GM04503 (cell line): ENCODE data around the gene FXYD1.
"Not testable (repeated sequence)": the region's sequence is repeated elsewhere in the genome, so short reads cannot be mapped to it uniquely, and the experiment has no call there.

ENCODE experiments used
- DNase-seq: peaks from one replicate; pipeline ENCODE4 v3.0.0-alpha.2; 2012; ENCODE audit warnings: low read depth

The FXYD1 gene

DNA sequence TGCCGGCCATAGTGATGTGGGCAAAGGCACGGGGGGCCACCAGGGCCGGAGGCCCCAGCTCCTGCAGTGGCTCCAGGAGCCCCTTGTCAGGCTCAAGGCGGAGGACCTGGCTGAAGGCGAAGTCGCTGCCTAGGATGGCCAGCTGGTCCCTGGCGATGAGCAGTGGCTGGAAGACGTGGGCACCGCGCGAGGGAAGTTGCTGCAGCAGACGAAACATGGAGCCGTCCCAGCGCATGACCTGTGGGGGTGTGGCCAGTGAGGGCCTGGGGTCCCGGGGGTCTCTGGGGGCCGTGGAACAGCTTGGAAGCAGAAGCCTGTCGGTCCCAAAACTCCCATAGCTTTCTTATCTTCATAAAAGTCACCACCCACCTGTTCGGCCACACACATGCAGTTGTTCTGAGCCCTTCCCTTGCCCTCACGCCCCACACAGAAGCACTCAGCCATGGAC is 13.3 kb upstream of the FXYD1 start:
- no peak for DNase-seq

DNA sequence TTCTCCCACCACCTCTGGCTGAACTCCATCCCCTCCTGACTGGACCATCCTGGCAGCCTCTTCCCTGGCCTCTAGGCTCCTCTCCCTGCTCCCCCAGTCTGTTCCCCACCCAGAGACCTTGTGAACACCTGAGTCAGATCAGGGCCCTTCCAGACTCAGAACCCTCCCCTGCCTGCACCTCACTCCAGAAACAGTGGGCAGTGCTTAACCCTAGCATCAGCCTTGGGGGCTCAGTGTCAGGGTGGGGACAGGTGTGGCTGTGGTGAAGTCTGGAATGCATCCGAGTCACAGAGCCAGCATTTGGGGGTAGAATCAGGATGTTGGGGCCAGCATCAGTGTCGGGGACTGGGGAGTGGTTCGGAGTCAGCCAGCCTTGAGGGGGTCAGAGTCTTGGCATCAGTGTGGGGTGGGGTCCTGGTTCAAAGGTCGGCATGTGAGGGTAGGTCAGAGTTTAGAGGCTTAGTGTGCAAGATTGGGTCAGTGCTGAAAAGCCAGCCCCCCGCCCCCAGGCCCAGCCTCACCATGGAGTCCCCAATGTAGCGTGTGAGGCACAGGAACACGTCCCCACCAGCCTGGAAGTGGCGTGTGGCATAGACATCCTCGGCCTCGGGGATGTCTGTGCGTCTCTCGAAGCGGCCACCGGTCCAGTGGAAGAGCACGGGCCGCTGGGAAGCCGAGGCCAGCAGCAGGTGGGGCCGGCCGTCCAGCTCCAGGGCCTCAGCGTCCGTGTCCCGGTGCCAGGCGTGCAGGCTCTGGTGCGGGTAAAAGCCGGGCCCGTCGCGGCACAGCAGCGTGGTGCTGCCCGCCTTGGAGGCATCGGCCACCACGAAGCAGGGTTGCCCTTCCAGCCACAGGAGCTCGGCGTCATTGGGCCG is 12.6 kb upstream of the FXYD1 start:
- DNase-seq: no peak

- DNase-seq: no peak
Measured at GRCh38 chr19:35126624-35126959, 12.0 kb upstream of the FXYD1 start.

- DNase-seq: no peak
Measured at GRCh38 chr19:35127871-35128270, 10.8 kb upstream of the FXYD1 start.

DNA sequence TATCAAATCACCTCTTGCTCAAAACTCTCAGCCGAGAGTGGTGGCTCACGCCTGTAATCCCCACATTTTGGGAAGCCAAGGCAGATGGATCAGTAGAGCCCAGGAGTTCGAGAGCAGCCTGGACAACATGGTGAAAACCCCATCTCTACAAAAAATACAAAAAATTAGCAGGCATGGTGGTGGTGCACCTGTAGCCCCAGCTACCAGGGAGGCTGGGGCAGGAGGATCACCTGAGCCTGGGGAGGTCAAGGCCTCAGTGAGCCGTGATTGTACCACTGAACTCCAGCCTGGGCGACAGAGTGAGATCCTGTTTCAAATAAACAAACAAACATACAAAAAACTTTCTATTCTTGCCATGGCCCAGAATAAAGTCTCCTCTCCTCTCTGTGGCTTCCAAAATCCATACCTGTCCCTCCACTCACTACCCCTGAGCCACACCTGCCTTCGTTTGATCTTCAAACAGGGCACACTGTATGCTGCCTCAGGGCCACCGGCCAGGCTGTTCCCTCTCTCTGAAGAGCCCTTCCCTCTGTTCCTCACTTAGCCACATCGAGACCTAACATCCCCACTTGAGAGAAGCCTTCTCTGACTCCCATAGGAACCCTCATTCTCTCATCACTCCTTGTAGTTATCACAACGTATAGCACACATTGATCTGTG is 10.1 kb upstream of the FXYD1 start:
- no peak for DNase-seq

DNA sequence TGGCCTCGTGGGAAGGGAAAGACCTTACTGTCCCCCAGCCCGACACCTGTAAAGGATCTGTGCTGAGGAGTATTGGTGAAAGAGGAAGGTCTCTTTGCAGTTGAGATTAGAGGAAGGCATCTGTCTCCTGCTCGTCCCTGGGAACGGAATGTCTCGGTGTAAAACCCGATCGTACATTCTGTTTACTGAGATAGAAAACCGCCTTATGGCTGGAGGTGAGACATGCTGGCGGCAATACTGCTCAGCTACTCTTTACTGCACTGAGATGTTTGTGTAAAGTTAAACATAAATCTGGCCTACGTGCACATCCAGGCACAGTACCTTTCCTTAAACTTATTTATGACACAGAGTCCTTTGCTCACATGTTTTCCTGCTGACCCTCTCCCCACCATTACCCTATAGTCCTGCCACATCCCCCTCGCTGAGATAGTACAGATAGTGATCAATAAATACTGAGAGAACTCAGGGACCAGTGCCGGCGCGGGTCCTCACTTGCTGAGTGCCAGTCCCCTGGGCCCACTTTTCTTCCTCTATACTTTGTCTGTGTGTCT is 8.8 kb upstream of the FXYD1 start:
- not testable (repeated sequence) for DNase-seq

GRCh38 chr19:35130761-35131720 is 7.6 kb upstream of the FXYD1 start:
- no peak for DNase-seq

- DNase-seq: no peak
Measured at GRCh38 chr19:35132254-35132653, 6.4 kb upstream of the FXYD1 start.

DNA sequence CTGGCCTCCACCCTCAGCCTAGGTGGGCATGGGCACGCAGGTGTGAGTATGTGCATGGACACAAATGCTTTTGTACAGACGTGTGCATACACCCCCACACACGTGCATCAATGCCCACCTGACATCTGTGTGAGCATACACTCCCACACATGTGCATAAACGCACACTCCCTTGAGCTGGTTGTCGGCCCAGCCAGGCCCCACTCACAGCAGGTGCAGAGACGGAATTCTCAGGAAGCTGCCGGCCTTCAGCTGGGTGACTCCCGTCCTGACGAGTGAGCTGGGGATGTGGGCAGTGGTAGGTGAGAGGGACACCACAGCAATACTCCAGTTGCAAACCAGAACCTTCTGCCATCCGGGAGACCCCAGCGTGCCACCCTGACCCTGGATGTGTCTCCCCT is 4.8 kb upstream of the FXYD1 start:
- no peak for DNase-seq

DNA sequence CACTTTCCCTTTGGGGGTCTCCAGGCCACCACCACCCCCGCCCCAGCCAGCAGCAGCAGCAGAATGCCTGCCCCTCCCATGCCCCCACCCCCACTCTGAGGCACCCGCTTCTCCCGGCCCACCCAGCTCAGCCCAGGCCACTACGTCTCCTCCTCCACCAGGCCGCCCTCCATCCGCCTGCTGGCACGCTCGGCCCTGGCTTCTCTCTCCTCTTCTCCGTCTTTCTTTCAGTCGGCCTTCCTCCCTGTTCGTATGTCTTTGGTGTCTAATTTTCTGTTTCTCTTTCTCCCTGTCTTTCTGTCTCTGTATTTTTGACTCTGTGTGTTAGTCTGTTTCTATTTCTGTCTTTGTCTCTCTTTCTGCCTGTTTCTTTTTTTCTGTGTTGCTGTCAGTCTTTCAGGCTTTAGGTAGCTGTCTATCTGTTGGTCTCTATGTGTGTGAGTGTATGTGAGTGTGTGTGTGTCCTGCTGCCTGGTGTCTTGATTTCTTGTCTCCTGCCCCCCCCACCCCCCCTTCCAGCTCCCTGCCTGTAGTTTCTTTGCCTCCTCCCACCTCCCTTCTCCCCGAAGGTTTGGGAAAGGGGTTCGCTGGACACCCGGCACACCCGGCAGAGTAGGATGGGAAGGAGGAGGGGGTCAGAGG is 3.9 kb upstream of the FXYD1 start, which contains the start of gene LGI4:
Gene LGI4, minus strand, starts transcription at position 459 of the 642 bp plus-strand sequence. Its CDS starts 379 bp downstream, at position 80.
- DNase-seq: no peak

DNA sequence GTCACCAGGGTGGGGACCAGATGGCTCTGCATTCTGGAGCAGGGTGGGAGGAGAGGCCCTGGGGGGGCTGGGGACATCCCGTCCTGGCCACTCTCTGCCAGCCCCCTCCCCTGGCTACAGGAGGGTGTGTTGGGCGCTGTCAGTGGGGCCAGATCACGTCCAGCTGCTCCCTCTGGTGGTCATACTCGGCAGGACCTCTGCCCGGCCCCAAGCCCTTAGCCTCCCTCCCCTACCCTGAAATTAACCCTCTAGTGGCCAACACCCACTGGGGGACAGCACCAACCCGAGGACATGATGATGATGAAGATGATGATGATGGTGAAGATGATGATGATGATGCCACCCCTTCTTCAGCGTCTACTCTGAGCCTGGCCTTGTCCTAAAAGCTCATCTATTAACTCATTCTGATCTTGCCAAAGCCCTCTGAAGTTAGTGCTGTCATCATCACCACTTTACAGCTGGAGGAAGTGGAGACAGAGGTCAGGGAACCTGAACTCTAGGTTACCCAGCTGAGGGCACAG is 3.2 kb upstream of the FXYD1 start:
- no peak for DNase-seq

GRCh38 chr19:35136231-35136630 is 2.4 kb upstream of the FXYD1 start:
- DNase-seq: no peak

- no peak for DNase-seq
Measured at GRCh38 chr19:35136977-35137702, 1.5 kb upstream of the FXYD1 start.

GRCh38 chr19:35140207-35140961 is 1.8 kb downstream of the FXYD1 start:
- DNase-seq: no peak

DNA sequence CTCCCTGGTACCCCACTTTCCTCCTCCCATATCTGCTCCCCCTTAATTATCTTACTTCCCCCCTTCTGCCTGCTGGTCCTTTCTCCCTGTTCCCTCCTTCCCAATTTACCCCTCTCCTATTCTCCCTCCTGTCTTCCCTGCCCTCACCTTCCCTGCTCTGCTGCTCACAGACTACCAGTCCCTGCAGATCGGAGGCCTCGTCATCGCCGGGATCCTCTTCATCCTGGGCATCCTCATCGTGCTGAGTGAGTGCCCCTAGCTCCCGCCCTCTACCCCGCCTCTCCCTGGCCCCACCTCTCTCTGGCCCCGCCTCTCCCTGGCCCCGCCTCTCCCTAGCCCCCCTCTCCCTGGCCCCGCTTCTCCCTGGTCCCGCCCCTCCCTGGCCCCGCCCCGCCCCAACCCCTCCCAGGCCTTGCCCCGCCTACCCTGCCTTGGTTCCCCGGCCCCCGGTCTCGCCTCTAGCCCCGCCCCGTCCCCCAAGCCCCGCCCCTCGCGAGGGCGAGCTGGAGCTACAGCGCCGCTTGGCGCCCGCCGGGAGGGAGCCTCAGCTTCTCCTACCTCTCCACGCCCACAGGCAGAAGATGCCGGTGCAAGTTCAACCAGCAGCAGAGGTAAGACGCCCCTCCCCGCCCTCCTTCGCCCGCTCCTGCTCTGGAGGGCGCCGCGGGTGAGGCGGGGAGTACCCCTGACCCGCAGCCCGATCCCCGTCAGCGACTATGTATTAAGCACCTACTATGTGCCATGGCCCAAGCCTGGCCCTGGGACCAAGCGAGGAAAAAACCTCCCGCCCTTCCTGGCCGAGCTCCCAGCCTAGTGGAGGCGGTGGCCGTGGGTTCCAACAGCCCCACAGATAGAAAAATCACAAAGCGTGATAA is 2.6 kb downstream of the FXYD1 start:
- no peak for DNase-seq

DNA sequence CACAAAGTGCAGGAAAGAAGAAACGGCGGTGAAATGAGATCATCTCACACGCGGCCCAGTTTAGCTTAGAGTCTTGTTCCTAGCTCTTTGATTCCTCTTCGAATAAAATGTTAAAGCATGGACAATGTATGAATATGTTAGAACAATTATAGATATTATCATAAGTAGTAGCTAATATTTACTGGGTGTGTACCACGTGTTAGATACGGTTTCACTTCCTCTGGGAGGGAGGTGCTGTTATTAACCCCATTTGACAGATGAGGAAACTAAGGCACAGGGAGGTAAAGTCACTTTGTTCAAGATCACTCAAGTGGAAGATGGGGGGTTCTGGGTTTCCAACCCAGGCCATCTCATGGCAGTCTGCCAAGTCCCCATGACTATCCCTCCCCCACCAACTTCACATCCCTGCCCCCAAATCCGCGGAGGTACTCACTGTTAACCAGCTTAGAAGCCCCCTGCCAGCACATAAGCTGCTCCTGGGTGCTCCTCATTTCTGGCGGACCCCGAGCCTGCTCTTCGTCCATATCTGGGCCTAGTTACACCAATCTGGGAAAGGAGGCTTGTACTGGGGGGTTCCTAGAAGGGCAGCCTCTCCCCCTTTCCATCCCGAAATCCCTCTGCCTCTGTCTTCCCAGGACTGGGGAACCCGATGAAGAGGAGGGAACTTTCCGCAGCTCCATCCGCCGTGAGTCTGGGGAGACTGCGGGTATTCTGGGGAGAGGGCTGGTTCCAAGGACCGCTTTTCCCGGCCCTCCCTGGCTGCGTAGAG is 3.4 kb downstream of the FXYD1 start:
- DNase-seq: no peak

DNA sequence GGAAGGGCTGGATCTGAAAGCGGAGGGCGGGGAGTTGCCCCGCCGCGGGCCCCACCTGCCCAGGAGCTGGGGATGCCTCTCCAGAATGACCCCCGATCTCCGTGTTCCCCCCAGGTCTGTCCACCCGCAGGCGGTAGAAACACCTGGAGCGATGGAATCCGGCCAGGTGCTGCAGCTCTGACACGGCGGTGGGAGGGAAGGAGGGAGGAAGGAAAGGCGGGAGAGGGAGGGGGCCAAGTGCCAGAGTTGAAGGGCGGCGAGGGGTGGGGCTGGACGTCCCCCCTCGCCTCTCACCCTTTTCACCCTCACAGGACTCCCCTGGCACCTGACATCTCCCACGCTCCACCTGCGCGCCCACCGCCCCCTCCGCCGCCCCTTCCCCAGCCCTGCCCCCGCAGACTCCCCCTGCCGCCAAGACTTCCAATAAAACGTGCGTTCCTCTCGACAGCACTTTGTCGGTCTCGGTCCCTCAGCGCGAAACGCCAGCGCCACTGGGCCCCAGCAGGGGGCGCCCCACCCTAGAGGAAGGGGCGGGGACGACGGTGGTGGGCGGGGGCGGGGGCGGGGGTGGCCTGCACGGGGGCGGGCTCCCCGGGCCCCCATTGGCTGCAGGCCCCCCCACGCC is 4.1 kb downstream of the FXYD1 start:
- no peak for DNase-seq
